GM23338 (cell line): ENCODE results near the gene TBCE. TPM values are rescaled to one million over a fixed set of nuclear protein-coding genes. Genes with fewer than 3 reads are reported as not detected.

Experiments
- ATAC-seq: fragments of 200-7000 bp; cut with Tn5 transposase; 3 replicates; pipeline ENCODE4 v1.9.1; 2020
- DNase-seq: peaks from one replicate; pipeline ENCODE4 v3.0.0-alpha.2; 2015; ENCODE audit warnings: low spot score
- H2AFZ ChIP-seq: fragments of 200-600 bp; sonication (generic); 2 replicates; pipeline ENCODE4 v1.8.0; 2016; ENCODE audit warnings: antibody characterized with exemption, mild to moderate bottlenecking, moderate library complexity
- H3F3A ChIP-seq: fragments of 200-600 bp; sonication (generic); replicated peaks from 2 replicates; pipeline ENCODE4 v1.8.0; 2017; ENCODE audit warnings: antibody characterized with exemption, mixed run types, low read depth
- H3K27ac ChIP-seq: fragments of 200-600 bp; sonication (generic); 2 replicates; pipeline ENCODE4 v1.6.1; 2016; ENCODE audit warnings: low read depth
- H3K27me3 ChIP-seq: fragments of 200-600 bp; sonication (generic); 2 replicates; pipeline ENCODE4 v1.8.0; 2016; ENCODE audit warnings: mild to moderate bottlenecking, mixed run types, moderate library complexity; ENCODE audit not compliant: insufficient read depth
- H3K36me3 ChIP-seq: fragments of 200-600 bp; sonication (generic); 2 replicates; pipeline ENCODE4 v1.8.0; 2016; ENCODE audit warnings: mild to moderate bottlenecking; ENCODE audit not compliant: insufficient read depth
- H3K4me1 ChIP-seq: fragments of 200-600 bp; sonication (generic); 2 replicates; pipeline ENCODE4 v1.8.0; 2016; ENCODE audit warnings: mild to moderate bottlenecking, moderate library complexity; ENCODE audit not compliant: insufficient read depth
- H3K4me2 ChIP-seq: fragments of 200-600 bp; sonication (generic); 2 replicates; pipeline ENCODE4 v1.7.1; 2017; ENCODE audit warnings: mixed run types
- H3K4me3 ChIP-seq: fragments of 200-600 bp; sonication (generic); 2 replicates; pipeline ENCODE4 v1.6.1; 2016; ENCODE audit warnings: mixed run types
- H3K79me2 ChIP-seq: fragments of 200-600 bp; sonication (generic); replicated peaks from 2 replicates; pipeline ENCODE4 v1.8.0; 2017; ENCODE audit warnings: mild to moderate bottlenecking; ENCODE audit not compliant: insufficient read depth
- H3K9me2 ChIP-seq: fragments of 200-600 bp; sonication (generic); 2 replicates; pipeline ENCODE4 v1.8.0; 2017; ENCODE audit not compliant: insufficient read depth
- H4K20me1 ChIP-seq: fragments of 200-600 bp; sonication (generic); replicated peaks from 2 replicates; pipeline ENCODE4 v1.8.0; 2017; ENCODE audit warnings: mild to moderate bottlenecking; ENCODE audit not compliant: insufficient read depth
- H3K27ac Mint-ChIP-seq: 2 replicates; pipeline ENCODE4 v1.8.0; 2020; ENCODE audit warnings: inconsistent platforms, mild to moderate bottlenecking, moderate library complexity, mixed read lengths
- H3K27me3 Mint-ChIP-seq: 3 replicates; pipeline ENCODE4 v1.8.0; 2022; ENCODE audit warnings: low read depth, mild to moderate bottlenecking, moderate library complexity, mixed read lengths, inconsistent platforms; ENCODE audit not compliant: insufficient read depth, poor library complexity
- H3K36me3 Mint-ChIP-seq: 3 replicates; pipeline ENCODE4 v1.8.0; 2021; ENCODE audit warnings: low read depth, mild to moderate bottlenecking, inconsistent platforms, moderate library complexity, mixed read lengths
- H3K4me1 Mint-ChIP-seq: 3 replicates; pipeline ENCODE4 v1.8.0; 2020; ENCODE audit warnings: mild to moderate bottlenecking, inconsistent platforms, mixed read lengths
- H3K4me3 Mint-ChIP-seq: 3 replicates; pipeline ENCODE4 v1.8.0; 2021; ENCODE audit warnings: moderate library complexity, mild to moderate bottlenecking, inconsistent platforms, mixed read lengths
- H3K9me3 Mint-ChIP-seq: 3 replicates; pipeline ENCODE4 v1.8.0; 2020; ENCODE audit warnings: moderate library complexity, mild to moderate bottlenecking, inconsistent platforms, mixed read lengths
- CREB1 ChIP-seq: fragments of 250-450 bp; sonication (Bioruptor Pico); IDR thresholded peaks from 2 replicates; pipeline ENCODE4 v1.5.0; 2020; ENCODE audit warnings: low read depth, mild to moderate bottlenecking, moderate library complexity
- CTCF ChIP-seq, 2 experiments: fragments of 200-600 bp in 1 of 2; sonication (generic) in 1 of 2; conservative IDR thresholded peaks; 2 replicates each; pipeline versions ENCODE4 v1.5.1 to v1.6.1; 2016 to 2017; ENCODE audit warnings: antibody characterized with exemption in 2 of 2, low read depth in 2 of 2, mild to moderate bottlenecking in 2 of 2, moderate library complexity in 1 of 2
- EZH2 ChIP-seq: fragments of 200-600 bp; sonication (generic); IDR thresholded peaks from one replicate; pipeline ENCODE4 v1.8.0; 2017; ENCODE audit warnings: antibody characterized with exemption, mild to moderate bottlenecking, low read depth; ENCODE audit not compliant: unreplicated experiment
- JUNB ChIP-seq: IDR thresholded peaks from one replicate; pipeline ENCODE4 v1.6.1; 2016; ENCODE audit warnings: antibody characterized with exemption; ENCODE audit not compliant: unreplicated experiment
- NANOG ChIP-seq: IDR thresholded peaks from 2 replicates; pipeline ENCODE4 v1.6.1; 2016; ENCODE audit warnings: antibody characterized with exemption, borderline replicate concordance
- POLR2AphosphoS5 ChIP-seq: IDR thresholded peaks from 2 replicates; pipeline ENCODE4 v1.6.1; 2016; ENCODE audit warnings: antibody characterized with exemption, low read depth
- REST ChIP-seq: IDR thresholded peaks from one replicate; pipeline ENCODE4 v1.6.1; 2018; ENCODE audit warnings: antibody characterized with exemption; ENCODE audit not compliant: unreplicated experiment
- STAT1 ChIP-seq: IDR thresholded peaks from one replicate; pipeline ENCODE4 v1.6.1; 2016; ENCODE audit warnings: antibody characterized with exemption; ENCODE audit not compliant: unreplicated experiment
- ZNF114 ChIP-seq: fragments of 250-450 bp; sonication (Bioruptor Pico); IDR thresholded peaks from 2 replicates; pipeline ENCODE4 v1.5.0; 2020; ENCODE audit warnings: mild to moderate bottlenecking, moderate library complexity
- polyA plus RNA-seq: library from polyadenylated mRNA; unstranded; fragments of >200 nt; fragmentation: Nextera tagmentation; extraction: Ambion mirVana; gene quantifications from 2 replicates; pipeline ENCODE4 v1.2.1, GENCODE V29; 2016
- total RNA-seq: library from RNA; depleted of rRNA; stranded (reverse); fragments of >200 nt; shearing (Covaris generic); gene quantifications from 2 replicates; pipeline ENCODE4 v1.2.3, GENCODE V29; 2014
- TF ChIP-seq, protein P1 (sequence below): fragments of 250-450 bp; sonication (Bioruptor Pico); IDR thresholded peaks from 2 replicates; pipeline ENCODE4 v1.5.0; 2020; ENCODE audit warnings: mild to moderate bottlenecking, moderate library complexity

The TBCE gene
- total and polyA plus RNA-seq, 2 experiments from 2014 or later, result 42.7 to 64.8 TPM

DNA sequence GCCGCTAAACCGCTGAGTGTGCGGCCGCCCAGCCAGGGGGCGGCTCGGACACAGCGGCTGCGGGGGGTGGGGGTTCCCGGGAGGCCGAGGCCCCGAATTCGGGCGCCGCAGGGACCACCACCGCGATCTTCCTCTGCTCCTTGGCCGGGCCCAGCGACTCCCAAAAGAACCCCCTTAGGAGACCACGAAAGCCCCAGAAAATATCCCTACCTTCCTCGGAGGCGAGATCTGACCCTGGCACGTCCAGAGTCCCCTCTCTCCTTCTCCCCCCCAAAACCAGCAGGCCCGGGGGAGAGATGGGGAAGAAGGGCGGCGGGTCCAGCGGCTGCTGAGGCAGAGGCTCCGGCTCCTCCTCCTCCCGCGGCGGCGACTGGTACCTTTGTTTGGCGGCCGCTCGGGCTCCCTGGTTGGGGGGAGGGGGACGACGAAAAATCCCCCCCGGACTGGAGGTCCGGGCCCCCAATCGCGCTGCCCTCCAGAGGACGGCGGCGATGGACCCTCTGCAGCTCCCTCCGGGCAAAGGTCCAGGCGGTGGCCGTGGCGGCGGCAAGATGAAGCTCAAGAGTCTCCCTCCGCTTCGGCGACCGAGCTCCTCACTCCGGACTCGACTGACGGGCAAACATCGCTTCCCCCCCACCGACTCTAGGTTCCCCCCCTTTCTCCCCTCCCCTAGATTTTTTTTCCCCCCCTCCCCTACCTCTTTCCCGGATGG lies 39.5 kb upstream of the TBCE start, which contains the start of gene ARID4B:
TSS of gene ARID4B (minus strand) at position 621 of the 712 bp plus-strand sequence. CDS start 1,260 bp downstream, outside the sequence.
- peaks cover 88% of the 10 kb centered on the region for H3K79me2 ChIP-seq
- TF ChIP-seq CREB1 (CRISPR knock-in tag) (no peak; the same call in 1 of the 2 replicates), JUNB (no peak), NANOG (no peak), POLR2AphosphoS5 (peak; percentile 67), STAT1 (no peak), ZNF114 (CRISPR knock-in tag) (no peak), CTCF (conservative IDR thresholded peaks at IDR 0.05; ENCODE audit: low read depth in 2 of 2) (no peak), EZH2 (no peak), REST (peak; percentile 8)
- TF ChIP-seq, protein P1, sequence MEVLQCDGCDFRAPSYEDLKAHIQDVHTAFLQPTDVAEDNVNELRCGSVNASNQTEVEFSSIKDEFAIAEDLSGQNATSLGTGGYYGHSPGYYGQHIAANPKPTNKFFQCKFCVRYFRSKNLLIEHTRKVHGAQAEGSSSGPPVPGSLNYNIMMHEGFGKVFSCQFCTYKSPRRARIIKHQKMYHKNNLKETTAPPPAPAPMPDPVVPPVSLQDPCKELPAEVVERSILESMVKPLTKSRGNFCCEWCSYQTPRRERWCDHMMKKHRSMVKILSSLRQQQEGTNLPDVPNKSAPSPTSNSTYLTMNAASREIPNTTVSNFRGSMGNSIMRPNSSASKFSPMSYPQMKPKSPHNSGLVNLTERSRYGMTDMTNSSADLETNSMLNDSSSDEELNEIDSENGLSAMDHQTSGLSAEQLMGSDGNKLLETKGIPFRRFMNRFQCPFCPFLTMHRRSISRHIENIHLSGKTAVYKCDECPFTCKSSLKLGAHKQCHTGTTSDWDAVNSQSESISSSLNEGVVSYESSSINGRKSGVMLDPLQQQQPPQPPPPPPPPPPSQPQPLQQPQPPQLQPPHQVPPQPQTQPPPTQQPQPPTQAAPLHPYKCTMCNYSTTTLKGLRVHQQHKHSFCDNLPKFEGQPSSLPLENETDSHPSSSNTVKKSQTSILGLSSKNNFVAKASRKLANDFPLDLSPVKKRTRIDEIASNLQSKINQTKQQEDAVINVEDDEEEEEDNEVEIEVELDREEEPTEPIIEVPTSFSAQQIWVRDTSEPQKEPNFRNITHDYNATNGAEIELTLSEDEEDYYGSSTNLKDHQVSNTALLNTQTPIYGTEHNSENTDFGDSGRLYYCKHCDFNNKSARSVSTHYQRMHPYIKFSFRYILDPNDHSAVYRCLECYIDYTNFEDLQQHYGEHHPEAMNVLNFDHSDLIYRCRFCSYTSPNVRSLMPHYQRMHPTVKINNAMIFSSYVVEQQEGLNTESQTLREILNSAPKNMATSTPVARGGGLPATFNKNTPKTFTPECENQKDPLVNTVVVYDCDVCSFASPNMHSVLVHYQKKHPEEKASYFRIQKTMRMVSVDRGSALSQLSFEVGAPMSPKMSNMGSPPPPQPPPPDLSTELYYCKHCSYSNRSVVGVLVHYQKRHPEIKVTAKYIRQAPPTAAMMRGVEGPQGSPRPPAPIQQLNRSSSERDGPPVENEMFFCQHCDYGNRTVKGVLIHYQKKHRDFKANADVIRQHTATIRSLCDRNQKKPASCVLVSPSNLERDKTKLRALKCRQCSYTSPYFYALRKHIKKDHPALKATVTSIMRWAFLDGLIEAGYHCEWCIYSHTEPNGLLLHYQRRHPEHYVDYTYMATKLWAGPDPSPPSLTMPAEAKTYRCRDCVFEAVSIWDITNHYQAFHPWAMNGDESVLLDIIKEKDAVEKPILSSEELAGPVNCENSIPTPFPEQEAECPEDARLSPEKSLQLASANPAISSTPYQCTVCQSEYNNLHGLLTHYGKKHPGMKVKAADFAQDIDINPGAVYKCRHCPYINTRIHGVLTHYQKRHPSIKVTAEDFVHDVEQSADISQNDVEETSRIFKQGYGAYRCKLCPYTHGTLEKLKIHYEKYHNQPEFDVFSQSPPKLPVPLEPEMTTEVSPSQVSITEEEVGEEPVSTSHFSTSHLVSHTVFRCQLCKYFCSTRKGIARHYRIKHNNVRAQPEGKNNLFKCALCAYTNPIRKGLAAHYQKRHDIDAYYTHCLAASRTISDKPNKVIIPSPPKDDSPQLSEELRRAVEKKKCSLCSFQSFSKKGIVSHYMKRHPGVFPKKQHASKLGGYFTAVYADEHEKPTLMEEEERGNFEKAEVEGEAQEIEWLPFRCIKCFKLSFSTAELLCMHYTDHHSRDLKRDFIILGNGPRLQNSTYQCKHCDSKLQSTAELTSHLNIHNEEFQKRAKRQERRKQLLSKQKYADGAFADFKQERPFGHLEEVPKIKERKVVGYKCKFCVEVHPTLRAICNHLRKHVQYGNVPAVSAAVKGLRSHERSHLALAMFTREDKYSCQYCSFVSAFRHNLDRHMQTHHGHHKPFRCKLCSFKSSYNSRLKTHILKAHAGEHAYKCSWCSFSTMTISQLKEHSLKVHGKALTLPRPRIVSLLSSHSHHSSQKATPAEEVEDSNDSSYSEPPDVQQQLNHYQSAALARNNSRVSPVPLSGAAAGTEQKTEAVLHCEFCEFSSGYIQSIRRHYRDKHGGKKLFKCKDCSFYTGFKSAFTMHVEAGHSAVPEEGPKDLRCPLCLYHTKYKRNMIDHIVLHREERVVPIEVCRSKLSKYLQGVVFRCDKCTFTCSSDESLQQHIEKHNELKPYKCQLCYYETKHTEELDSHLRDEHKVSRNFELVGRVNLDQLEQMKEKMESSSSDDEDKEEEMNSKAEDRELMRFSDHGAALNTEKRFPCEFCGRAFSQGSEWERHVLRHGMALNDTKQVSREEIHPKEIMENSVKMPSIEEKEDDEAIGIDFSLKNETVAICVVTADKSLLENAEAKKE (CRISPR knock-in tag), result no peak

More for the DNA sequence above, 39.5 kb upstream of the TBCE start, which contains the start of gene ARID4B:
- Histone ChIP-seq H4K20me1 (peaks cover 35% of the 10 kb centered on the region), H3K27ac (peak within 1 kb of the TSS; percentile 95), H3K4me1 (peaks cover 19% of the 10 kb centered on the region), H3K27me3 (no peaks in the 10 kb centered on the region), H3K4me3 (peak within 1 kb of the TSS; percentile 80), H3K36me3 (no peaks in the 10 kb centered on the region), H3F3A (peaks cover 6% of the 10 kb centered on the region; the same call in 1 of the 2 replicates), H2AFZ (no peak within 1 kb of the TSS; the same call in 1 of the 2 replicates), H3K4me2 (peak within 1 kb of the TSS; percentile 88), H3K9me2 (no peaks in the 10 kb centered on the region)
- peaks cover 6% of the 10 kb centered on the region for H3K27me3 Mint-ChIP-seq
- no peaks in the 10 kb centered on the region; the same call in 2 of the 3 replicates for H3K9me3 Mint-ChIP-seq
- H3K27ac Mint-ChIP-seq, result peak within 1 kb of the TSS; percentile 96
- DNase-seq, result no peak
- peak; percentile 14 for ATAC-seq
- H3K4me1 Mint-ChIP-seq, result peaks cover 15% of the 10 kb centered on the region
- peak within 1 kb of the TSS; percentile 98; the same call in 2 of the 3 replicates for H3K4me3 Mint-ChIP-seq
- peaks cover 17% of the 10 kb centered on the region for H3K36me3 Mint-ChIP-seq
